NCI-H1436 treated with DMSO at 0.1 percent for 48 hours (cell line): Measurements from ENCODE around the gene KSR1.

Source experiments
- DNase-seq: peaks from one replicate; lab custom pipeline; 2025; lab: John Stamatoyannopoulos, UW

KSR1 gene

DNA sequence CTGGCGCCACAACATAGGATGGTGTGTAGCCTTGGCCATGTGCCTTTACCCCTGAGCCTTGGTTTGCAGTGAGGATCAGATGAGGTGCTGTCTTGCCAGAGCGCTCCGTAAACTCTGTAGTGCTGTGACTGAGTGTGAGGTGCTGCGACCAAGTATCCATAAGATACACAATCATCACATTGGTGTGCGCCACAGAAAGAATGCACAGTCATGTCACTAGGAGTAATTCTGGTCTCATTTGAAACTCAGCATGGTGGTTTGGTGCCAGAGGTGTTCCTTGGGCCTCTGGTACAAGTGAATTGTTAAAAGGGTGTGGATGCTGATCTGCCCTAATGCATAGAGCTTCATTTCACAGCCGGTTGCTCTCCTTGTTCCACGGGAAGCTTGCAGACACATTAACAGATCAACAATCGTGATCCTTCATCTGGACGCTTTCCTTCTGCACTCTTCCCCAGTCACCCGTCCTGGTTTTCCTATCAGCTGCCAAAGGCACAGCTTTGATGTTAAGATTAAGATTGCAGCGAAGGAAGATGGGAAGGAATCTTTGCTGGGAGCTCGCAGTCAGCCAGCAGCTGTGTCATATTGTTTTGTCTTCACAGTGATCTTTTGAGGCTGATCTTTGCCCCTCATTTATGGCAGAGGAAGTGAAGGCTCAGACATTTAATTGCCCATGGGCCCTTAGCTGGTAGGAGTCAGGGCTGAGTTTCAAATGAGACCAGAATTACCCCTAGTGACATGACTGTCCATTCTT lies 79.1 kb downstream of the KSR1 start:
- DNase-seq: no peak

GRCh38 chr17:27535975-27536374 lies 79.7 kb downstream of the KSR1 start:
- DNase-seq: no peak

GRCh38 chr17:27536781-27537180 lies 80.5 kb downstream of the KSR1 start:
- no peak for DNase-seq

- no peak for DNase-seq
Measured at GRCh38 chr17:27538156-27538955, 82.1 kb downstream of the KSR1 start.

GRCh38 chr17:27539152-27539551 lies 82.9 kb downstream of the KSR1 start:
- DNase-seq: no peak

- DNase-seq: no peak
Measured at GRCh38 chr17:27539794-27540317, 83.6 kb downstream of the KSR1 start.

DNA sequence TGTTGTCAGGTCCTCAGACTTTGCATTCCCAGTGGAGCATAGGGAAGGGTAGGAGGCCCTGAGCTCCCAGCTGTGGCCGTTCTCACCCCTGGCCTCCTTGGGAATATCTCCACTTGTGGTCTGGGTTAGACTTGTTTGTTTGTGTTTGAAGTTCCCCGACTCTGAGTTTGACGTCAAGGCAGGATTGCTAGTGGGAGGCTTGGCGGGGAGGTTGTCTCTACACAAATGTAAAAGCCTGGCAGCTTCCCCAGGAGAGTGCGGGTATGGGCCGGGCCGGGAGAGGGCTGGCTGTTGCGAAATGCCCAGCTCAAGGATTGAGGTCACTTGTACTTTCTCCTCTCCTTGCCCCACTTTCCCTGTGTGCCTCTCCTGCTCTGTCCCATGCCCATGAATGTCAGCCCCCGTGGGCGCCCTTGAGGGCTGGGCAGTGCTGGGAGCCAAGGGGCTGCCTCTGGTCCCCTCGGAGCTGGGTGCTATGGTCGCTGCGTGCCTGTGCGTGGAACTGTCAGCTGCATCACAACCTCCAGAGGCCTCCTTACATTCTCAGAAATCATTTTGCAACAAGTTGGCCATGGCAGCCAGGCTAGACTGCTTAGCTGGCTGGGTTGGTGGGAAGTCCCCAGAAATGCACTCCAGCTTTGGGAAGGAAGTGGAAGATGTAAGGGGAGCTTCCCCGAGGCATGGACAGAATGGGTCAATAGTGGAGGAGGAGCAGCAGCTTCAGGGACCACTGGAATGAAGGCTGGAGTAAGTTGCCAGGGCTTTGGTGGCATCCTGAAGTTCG lies 84.3 kb downstream of the KSR1 start:
- no peak for DNase-seq

DNA sequence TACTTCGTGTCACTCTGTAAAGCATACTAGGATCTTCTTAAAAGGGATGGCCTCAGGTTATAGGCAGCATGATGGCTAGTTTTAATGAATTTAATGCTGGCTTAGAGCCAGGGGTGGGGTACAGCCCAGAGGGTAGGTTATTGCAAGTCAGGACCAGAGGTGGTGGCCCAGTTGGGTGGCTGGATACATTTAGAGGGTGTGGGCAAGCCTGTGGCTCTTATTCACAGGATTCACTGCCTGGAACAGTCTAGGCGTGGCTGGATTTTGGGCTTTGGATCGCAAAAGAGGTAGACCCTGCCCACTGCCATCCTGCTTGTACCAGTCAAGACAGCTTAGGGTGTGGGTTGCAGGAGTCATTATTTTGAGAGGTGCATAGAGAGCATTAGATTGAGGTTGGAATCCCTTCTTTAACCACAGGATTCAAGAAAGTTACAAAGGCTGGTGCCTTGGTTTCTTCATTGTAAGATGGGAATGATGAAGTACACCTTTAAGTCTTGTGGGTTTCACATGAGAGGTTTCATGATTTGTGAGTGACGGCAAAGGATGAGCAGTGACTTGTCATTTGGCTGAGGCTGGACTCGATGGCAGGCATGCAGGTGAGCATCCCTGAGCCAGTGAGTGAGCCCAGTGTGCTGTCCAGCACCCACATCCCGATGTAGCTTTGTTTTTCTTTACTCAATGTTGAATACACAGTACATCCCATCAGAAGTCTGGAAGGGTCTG lies 85.2 kb downstream of the KSR1 start:
- DNase-seq: no peak

DNA sequence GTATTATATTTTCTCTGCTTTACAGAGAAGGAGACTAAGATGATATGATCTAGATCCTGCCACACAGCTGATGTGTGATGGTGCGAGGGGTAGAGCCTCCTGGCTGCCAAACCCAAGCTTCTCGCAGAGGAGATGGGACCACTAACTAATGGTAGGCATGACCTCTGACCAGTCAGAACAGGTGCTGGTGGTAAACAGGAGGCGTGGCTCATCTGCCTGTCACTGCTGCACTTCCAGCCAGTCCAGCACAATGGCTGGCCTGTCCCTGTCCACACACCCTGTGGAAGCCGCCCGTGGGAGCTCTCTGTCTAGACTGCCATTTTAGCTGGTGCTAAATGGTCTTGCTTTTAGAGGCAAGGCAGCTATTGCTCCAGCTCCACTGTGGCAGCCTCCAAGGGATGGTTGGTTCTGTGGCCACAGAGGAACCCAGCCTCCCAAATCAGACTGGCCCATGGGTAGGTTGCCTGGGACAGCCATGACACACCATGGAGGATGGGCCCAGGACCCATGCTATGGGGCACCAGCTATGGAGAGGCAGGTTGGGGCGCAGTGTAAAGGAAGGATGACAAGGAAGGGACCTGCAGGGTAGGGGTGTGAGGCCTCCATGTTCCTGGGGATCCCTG lies 86.7 kb downstream of the KSR1 start:
- no peak for DNase-seq

DNA sequence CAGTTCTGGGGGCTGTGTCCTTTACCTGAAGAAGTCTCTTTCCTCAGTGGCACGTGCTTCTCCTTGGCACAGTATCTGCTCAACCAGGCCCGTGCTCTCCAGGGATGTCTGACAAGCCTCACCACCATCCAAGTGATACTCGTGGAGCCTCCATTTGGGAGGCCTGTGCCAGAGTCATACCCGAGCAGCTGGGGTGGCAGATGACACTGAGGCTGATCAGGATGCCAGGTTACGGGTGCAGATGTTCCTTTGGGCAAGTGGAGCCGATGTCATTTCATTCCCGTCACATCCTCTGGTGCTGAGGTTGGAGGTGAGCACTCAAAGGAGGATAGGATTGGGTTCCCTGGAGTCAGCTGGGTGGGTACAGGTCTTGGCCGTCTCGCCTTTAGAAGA lies 87.2 kb downstream of the KSR1 start:
- DNase-seq: no peak

- DNase-seq: no peak
Measured at GRCh38 chr17:27543958-27544349, 87.7 kb downstream of the KSR1 start.

- no peak for DNase-seq
Measured at GRCh38 chr17:27544350-27545131, 88.3 kb downstream of the KSR1 start.

DNA sequence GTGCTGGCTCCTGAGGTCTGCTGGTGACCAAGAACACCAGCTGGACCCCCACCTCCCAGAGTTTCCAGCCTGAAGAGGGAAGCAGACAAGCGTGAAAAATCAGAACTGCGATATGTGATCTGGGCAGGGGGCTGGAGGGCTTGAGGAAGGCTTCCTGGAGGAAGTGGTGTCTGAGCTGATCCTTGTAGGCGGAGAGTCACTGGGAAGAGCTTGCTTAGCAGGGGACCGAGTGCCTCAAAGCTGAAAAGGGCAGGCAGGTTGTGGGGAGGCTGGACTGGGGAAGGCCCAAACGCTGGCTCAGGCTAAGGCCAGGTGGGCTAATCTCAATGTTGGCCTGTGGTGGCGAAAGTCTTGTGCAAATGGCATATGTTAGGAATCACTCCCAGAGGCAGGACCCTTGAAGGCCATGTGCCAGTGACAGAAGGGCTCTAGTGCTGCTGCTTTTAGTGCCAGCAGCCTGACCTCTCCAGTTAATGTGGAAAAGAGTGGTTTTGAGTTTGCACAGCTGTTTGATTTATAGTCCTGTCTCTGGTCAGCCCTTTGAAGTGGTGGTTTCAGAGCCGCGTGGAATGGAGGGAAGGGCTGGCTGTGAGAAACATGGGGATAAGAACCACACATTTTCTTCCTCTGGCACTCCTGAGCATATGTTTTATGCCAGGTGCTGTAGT lies 89.4 kb downstream of the KSR1 start:
- DNase-seq: no peak

GRCh38 chr17:27546624-27547300 lies 90.5 kb downstream of the KSR1 start:
- DNase-seq: no peak

GRCh38 chr17:27547301-27547683 lies 91.0 kb downstream of the KSR1 start:
- no peak for DNase-seq

GRCh38 chr17:27548369-27548768 lies 92.1 kb downstream of the KSR1 start:
- DNase-seq: no peak

DNA sequence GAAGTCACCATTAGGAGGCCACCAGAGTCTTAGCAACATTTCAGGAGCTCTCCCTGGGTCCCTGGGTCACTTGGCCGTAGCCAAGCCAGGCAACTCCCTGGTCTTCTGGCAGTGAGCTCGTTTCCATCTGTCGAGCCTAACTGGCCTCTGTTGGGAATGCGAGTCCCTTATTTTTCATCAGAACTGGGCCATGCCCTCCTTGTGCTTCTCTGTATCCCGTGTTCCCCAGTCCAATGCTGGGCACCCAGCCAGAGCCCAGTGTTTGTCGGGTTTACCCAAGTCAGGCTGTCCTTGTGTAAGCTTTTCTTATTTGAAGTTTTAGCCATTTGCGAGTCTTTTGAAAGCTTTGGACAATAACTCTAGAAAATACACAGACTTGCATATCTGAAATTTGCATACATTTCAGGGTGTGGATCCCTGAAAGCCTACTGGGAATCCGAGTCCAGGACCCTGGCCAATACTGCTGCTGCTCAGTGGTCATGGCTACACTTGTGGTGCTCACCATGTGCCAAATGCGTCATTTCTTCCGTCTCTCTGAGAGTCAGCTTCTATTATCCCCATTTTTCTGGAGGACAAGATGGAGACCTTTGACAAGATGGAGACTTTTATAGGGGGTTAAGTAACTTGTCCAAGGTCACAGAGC lies 93.1 kb downstream of the KSR1 start:
- DNase-seq: no peak

DNA sequence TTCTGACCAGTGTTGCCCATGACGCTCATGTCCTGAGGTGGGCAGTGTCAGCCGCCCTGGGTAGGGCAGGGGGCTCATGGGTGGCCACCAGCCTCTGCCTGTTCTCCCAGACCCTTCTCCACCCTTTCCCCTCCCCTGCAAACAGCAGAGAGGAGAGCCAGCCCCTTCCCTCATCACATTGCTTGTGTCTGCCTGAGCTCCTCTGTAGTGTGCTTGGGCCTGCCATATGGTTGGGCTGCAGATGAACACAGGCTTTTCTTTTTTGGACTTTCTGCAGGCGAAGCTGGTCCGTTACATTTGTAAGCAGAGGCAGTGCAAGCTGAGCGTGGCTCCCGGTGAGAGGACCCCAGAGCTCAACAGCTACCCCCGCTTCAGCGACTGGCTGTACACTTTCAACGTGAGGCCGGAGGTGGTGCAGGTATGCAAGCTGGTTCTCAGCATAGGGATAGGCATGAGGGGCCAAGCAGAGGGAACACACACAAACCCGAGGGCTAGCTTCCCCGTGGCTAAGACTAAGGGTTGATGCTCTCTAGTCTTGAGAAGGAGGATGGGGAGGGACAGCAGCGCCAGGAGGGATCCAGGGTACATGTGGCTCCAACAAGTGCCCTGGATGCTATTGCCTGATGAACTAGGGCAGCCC lies 94.2 kb downstream of the KSR1 start:
- no peak for DNase-seq
